Neural progenitor cell (in vitro differentiated cells): Measurements from ENCODE around the gene WNT3A. TPM values are rescaled to one million over a fixed set of nuclear protein-coding genes. Genes with fewer than 3 reads are reported as not detected.

Source experiments
- DNase-seq: peaks from one replicate; pipeline ENCODE4 v3.0.0-alpha.2; 2016; ENCODE audit warnings: low spot score
- H2AFZ ChIP-seq: fragments of 200-600 bp; sonication (generic); replicated peaks from 2 replicates; pipeline ENCODE4 v1.6.1; 2016; ENCODE audit warnings: antibody characterized with exemption
- H3F3A ChIP-seq: fragments of 200-600 bp; sonication (generic); 2 replicates; pipeline ENCODE4 v1.6.1; 2016; ENCODE audit warnings: antibody characterized with exemption, low read depth
- H3K27ac ChIP-seq: fragments of 200-600 bp; sonication (generic); 2 replicates; pipeline ENCODE4 v1.5.1; 2016; ENCODE audit warnings: mild to moderate bottlenecking
- H3K27me3 ChIP-seq: fragments of 200-600 bp; sonication (generic); 2 replicates; pipeline ENCODE4 v1.6.1; 2016; ENCODE audit warnings: mild to moderate bottlenecking, moderate library complexity
- H3K36me3 ChIP-seq: fragments of 200-600 bp; sonication (generic); 2 replicates; pipeline ENCODE4 v1.5.1; 2016
- H3K4me1 ChIP-seq: fragments of 200-600 bp; sonication (generic); 2 replicates; pipeline ENCODE4 v1.6.1; 2016; ENCODE audit warnings: mixed run types
- H3K4me2 ChIP-seq: fragments of 200-600 bp; sonication (generic); 2 replicates; pipeline ENCODE4 v1.6.1; 2016
- H3K4me3 ChIP-seq: fragments of 200-600 bp; sonication (generic); 2 replicates; pipeline ENCODE4 v1.5.1; 2016
- H3K79me2 ChIP-seq: fragments of 200-600 bp; sonication (generic); 2 replicates; pipeline ENCODE4 v1.6.1; 2016; ENCODE audit warnings: low read depth
- H3K9ac ChIP-seq: fragments of 200-600 bp; sonication (generic); 2 replicates; pipeline ENCODE4 v1.6.1; 2016
- H3K9me3 ChIP-seq: fragments of 200-600 bp; sonication (generic); 2 replicates; pipeline ENCODE4 v1.5.1; 2016; ENCODE audit warnings: low read depth
- H4K20me1 ChIP-seq: fragments of 200-600 bp; sonication (generic); 2 replicates; pipeline ENCODE4 v1.6.1; 2016; ENCODE audit warnings: low read depth
- H3K27ac Mint-ChIP-seq: 3 replicates; pipeline ENCODE4 v1.8.0; 2021; ENCODE audit warnings: mixed read lengths
- H3K27me3 Mint-ChIP-seq: 2 replicates; pipeline ENCODE4 v1.8.0; 2022; ENCODE audit warnings: low read depth, mild to moderate bottlenecking, inconsistent platforms, moderate library complexity, mixed read lengths; ENCODE audit not compliant: insufficient read depth
- H3K36me3 Mint-ChIP-seq: 3 replicates; pipeline ENCODE4 v1.8.0; 2021; ENCODE audit warnings: mixed read lengths
- H3K4me1 Mint-ChIP-seq: 3 replicates; pipeline ENCODE4 v1.8.0; 2021; ENCODE audit warnings: mixed read lengths
- H3K4me3 Mint-ChIP-seq: 3 replicates; pipeline ENCODE4 v1.8.0; 2021; ENCODE audit warnings: mild to moderate bottlenecking, moderate library complexity, mixed read lengths
- H3K9me3 Mint-ChIP-seq: 3 replicates; pipeline ENCODE4 v1.8.0; 2020; ENCODE audit warnings: mixed read lengths
- CTCF ChIP-seq: fragments of 200-600 bp; sonication (generic); IDR thresholded peaks from 2 replicates; pipeline ENCODE4 v1.5.1; 2017; ENCODE audit warnings: antibody characterized with exemption, mild to moderate bottlenecking
- EZH2 ChIP-seq: fragments of 200-600 bp; sonication (generic); IDR thresholded peaks from 2 replicates; pipeline ENCODE4 v1.6.1; 2017; ENCODE audit warnings: antibody characterized with exemption, mild to moderate bottlenecking, moderate library complexity
- EZH2phosphoT487 ChIP-seq: fragments of 200-600 bp; sonication (generic); IDR thresholded peaks from 2 replicates; pipeline ENCODE4 v1.6.1; 2017; ENCODE audit warnings: antibody characterized with exemption
- total RNA-seq: library from RNA; depleted of rRNA; stranded (reverse); fragments of >200 nt; gene quantifications from 2 replicates; pipeline ENCODE4 v1.2.3, GENCODE V29; 2015; ENCODE audit warnings: low replicate concordance

Gene WNT3A
- total RNA-seq, 1 donor from 2014 or later = not detected

GRCh38 chr1:228062085-228062791 lies 55.4 kb downstream of the WNT3A start:
- Mint-ChIP-seq H3K36me3 (peaks cover 11% of the 10 kb centered on the region), H3K27me3 (peaks cover 36% of the 10 kb centered on the region), H3K27ac (no peak overlapping the region), H3K4me3 (no peak overlapping the region), H3K4me1 (peaks cover 14% of the 10 kb centered on the region), H3K9me3 (peaks cover 12% of the 10 kb centered on the region)
- no peak overlapping the region for H3K4me3 ChIP-seq
- no peak overlapping the region for H3K27ac ChIP-seq
- no peaks in the 10 kb centered on the region for H3K9me3 ChIP-seq
- TF ChIP-seq EZH2phosphoT487 (no peak), EZH2 (no peak), CTCF (no peak)
- no peak overlapping the region for H3K9ac ChIP-seq
- H3K79me2 ChIP-seq = no peaks in the 10 kb centered on the region
- DNase-seq = no peak
- no peaks in the 10 kb centered on the region for H3F3A ChIP-seq
- H3K4me2 ChIP-seq = no peak overlapping the region
- no peaks in the 10 kb centered on the region for H3K36me3 ChIP-seq
- H3K4me1 ChIP-seq = peaks cover 4% of the 10 kb centered on the region
- no peak overlapping the region for H2AFZ ChIP-seq
- no peaks in the 10 kb centered on the region for H4K20me1 ChIP-seq
- H3K27me3 ChIP-seq = peaks cover 92% of the 10 kb centered on the region

- H3K9ac ChIP-seq = no peak overlapping the region
- H4K20me1 ChIP-seq = no peaks in the 10 kb centered on the region
- Mint-ChIP-seq H3K4me1 (peaks cover 14% of the 10 kb centered on the region), H3K27me3 (peaks cover 30% of the 10 kb centered on the region), H3K27ac (no peak overlapping the region), H3K9me3 (peaks cover 9% of the 10 kb centered on the region), H3K36me3 (peaks cover 8% of the 10 kb centered on the region), H3K4me3 (no peak overlapping the region)
- H3K27me3 ChIP-seq = peaks cover 92% of the 10 kb centered on the region
- H3K4me1 ChIP-seq = peaks cover 4% of the 10 kb centered on the region
- DNase-seq = no peak
- no peaks in the 10 kb centered on the region for H3K9me3 ChIP-seq
- no peaks in the 10 kb centered on the region for H3F3A ChIP-seq
- H3K27ac ChIP-seq = no peak overlapping the region
- no peaks in the 10 kb centered on the region for H3K36me3 ChIP-seq
- H3K79me2 ChIP-seq = no peaks in the 10 kb centered on the region
- H3K4me3 ChIP-seq = no peak overlapping the region
- no peak overlapping the region for H2AFZ ChIP-seq
- TF ChIP-seq EZH2 (no peak), EZH2phosphoT487 (no peak), CTCF (no peak)
- H3K4me2 ChIP-seq = no peak overlapping the region
Measured at GRCh38 chr1:228062812-228063211, 56.0 kb downstream of the WNT3A start.

GRCh38 chr1:228063251-228064191 lies 56.7 kb downstream of the WNT3A start:
- H3K9ac ChIP-seq = no peak overlapping the region
- H3K4me1 ChIP-seq = peaks cover 4% of the 10 kb centered on the region
- no peaks in the 10 kb centered on the region for H3K79me2 ChIP-seq
- peaks cover 4% of the 10 kb centered on the region for H3K9me3 Mint-ChIP-seq
- H3K4me2 ChIP-seq = no peak overlapping the region
- H3K36me3 ChIP-seq = no peaks in the 10 kb centered on the region
- no peaks in the 10 kb centered on the region for H3K9me3 ChIP-seq
- H3F3A ChIP-seq = no peaks in the 10 kb centered on the region
- no peak overlapping the region for H2AFZ ChIP-seq
- peaks cover 24% of the 10 kb centered on the region for H3K27me3 Mint-ChIP-seq
- H3K36me3 Mint-ChIP-seq = peaks cover 3% of the 10 kb centered on the region
- no peak overlapping the region for H3K27ac ChIP-seq
- peaks cover 92% of the 10 kb centered on the region for H3K27me3 ChIP-seq
- no peaks in the 10 kb centered on the region for H4K20me1 ChIP-seq
- H3K4me1 Mint-ChIP-seq = peaks cover 10% of the 10 kb centered on the region
- H3K4me3 Mint-ChIP-seq = no peak overlapping the region
- TF ChIP-seq EZH2 = no peak
- no peak for TF ChIP-seq EZH2phosphoT487
- no peak for TF ChIP-seq CTCF
- no peak overlapping the region for H3K4me3 ChIP-seq
- H3K27ac Mint-ChIP-seq = no peak overlapping the region
- no peak for DNase-seq
